ENCODE measurements around the gene TRMT112. TPM values are rescaled to one million over a fixed set of nuclear protein-coding genes. Genes with fewer than 3 reads are reported as not detected.
A peak's percentile ranks its signal among the peaks of the same experiment; 100 is the strongest.

The TRMT112 gene
- total RNA-seq, 1 experiment from 2014 or later, result 503 TPM

- no peak for DNase-seq (ENCODE audit: low spot score)
Measured at GRCh38 chr11:64275841-64276240, 41.5 kb downstream of the TRMT112 start.

- DNase-seq (ENCODE audit: low spot score), result no peak
Measured at GRCh38 chr11:64275031-64275800, 42.1 kb downstream of the TRMT112 start.

GRCh38 chr11:64269540-64270220 is 47.7 kb downstream of the TRMT112 start:
- DNase-seq (ENCODE audit: low spot score), result peak; percentile 99

- DNase-seq (ENCODE audit: low spot score), result peak; percentile 76
Measured at GRCh38 chr11:64268893-64269539, 48.3 kb downstream of the TRMT112 start.

GRCh38 chr11:64268025-64268892 is 49.1 kb downstream of the TRMT112 start:
- DNase-seq (ENCODE audit: low spot score), result no peak

- peak; percentile 65 for DNase-seq (ENCODE audit: low spot score)
Measured at GRCh38 chr11:64267207-64267945, 50.0 kb downstream of the TRMT112 start.

Small RNA genes lying within 50 kb of the gene (small RNA-seq; reads per million reads assigned to genes)
- gene MIR7155 (not detected), gene RF00019 (not detected)

Other genes with a start within 250 kb of the TRMT112 start
- gene MACROD1, start 151.4 kb downstream of the TRMT112 start, total RNA-seq (2014; rRNA removed; shearing (Covaris generic)), result 184 and 226 TPM in 2 replicates
- 342 and 388 TPM in 2 replicates for gene STIP1, start 131.4 kb downstream of the TRMT112 start, total RNA-seq (2014; rRNA removed; shearing (Covaris generic))
- 5.3 and 5.9 TPM in 2 replicates for gene FERMT3, start 110.8 kb downstream of the TRMT112 start, total RNA-seq (2014; rRNA removed; shearing (Covaris generic))
- 112 and 126 TPM in 2 replicates for gene TRPT1, start 91.4 kb downstream of the TRMT112 start, total RNA-seq (2014; rRNA removed; shearing (Covaris generic))
- gene NUDT22, start 91.3 kb downstream of the TRMT112 start, total RNA-seq (2014; rRNA removed; shearing (Covaris generic)), result 224 and 226 TPM in 2 replicates
- 19.5 and 23.5 TPM in 2 replicates for gene DNAJC4, start 87.0 kb downstream of the TRMT112 start, total RNA-seq (2014; rRNA removed; shearing (Covaris generic))
- gene VEGFB, start 83.0 kb downstream of the TRMT112 start, total RNA-seq (2014; rRNA removed; shearing (Covaris generic)), result 49.2 and 53.7 TPM in 2 replicates
- 241 and 259 TPM in 2 replicates for gene FKBP2, start 76.5 kb downstream of the TRMT112 start, total RNA-seq (2014; rRNA removed; shearing (Covaris generic))
- gene PPP1R14B, start 70.6 kb downstream of the TRMT112 start, total RNA-seq (2014; rRNA removed; shearing (Covaris generic)), result 643 and 699 TPM in 2 replicates
- 130 and 137 TPM in 2 replicates for gene PLCB3, start 66.0 kb downstream of the TRMT112 start, total RNA-seq (2014; rRNA removed; shearing (Covaris generic))
- 159 and 160 TPM in 2 replicates for gene BAD, start 32.9 kb downstream of the TRMT112 start, total RNA-seq (2014; rRNA removed; shearing (Covaris generic))
- 23.9 and 36.5 TPM in 2 replicates for gene GPR137, start 31.7 kb downstream of the TRMT112 start, total RNA-seq (2014; rRNA removed; shearing (Covaris generic))
- not detected in 2 replicates for gene KCNK4, start 26.3 kb downstream of the TRMT112 start, total RNA-seq (2014; rRNA removed; shearing (Covaris generic))
- gene CATSPERZ, start 17.2 kb downstream of the TRMT112 start, total RNA-seq (2014; rRNA removed; shearing (Covaris generic)), result 1.4 and 2.3 TPM in 2 replicates
- 180 TPM in 2 replicates for gene ESRRA, start 12.0 kb downstream of the TRMT112 start, total RNA-seq (2014; rRNA removed; shearing (Covaris generic))
- 254 and 276 TPM in 2 replicates for gene PRDX5, start 562 bp upstream of the TRMT112 start, total RNA-seq (2014; rRNA removed; shearing (Covaris generic))
- gene CCDC88B, start 22.6 kb upstream of the TRMT112 start, total RNA-seq (2014; rRNA removed; shearing (Covaris generic)), result 11.4 and 12.8 TPM in 2 replicates
- 149 and 158 TPM in 2 replicates for gene RPS6KA4, start 41.6 kb upstream of the TRMT112 start, total RNA-seq (2014; rRNA removed; shearing (Covaris generic))
- 0.13 TPM in 1 of 2 replicates, not detected in the other for gene SLC22A11, start 238.4 kb upstream of the TRMT112 start, total RNA-seq (2014; rRNA removed; shearing (Covaris generic))